Measurements from ENCODE around the gene CH25H.
"Not testable (repeated sequence)": the region's sequence is repeated elsewhere in the genome, so short reads cannot be mapped to it uniquely, and the experiment has no call there.

The CH25H gene

GRCh38 chr10:89204621-89205185 is 2.4 kb downstream of the CH25H start:
- no peak for DNase-seq

DNA sequence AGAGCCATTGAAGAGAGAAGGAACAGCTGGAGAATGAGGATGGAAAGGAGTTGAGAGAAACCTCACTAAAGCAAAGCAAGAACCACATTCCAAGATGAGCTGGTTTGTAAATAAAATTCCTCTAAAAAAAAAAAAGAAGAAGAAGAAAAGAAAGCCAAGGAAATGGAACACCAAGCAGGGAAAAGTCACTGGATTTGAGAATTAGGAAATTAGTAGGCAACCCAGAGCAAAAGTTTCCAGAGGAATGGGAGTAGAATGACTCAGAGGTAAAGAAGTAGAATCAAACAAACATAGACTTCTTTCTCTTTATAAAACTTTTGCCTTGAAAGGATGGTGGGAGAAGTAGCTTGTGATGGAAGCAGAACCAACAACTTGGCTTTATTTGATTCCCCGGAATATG is 3.9 kb downstream of the CH25H start:
- no peak for DNase-seq

GRCh38 chr10:89202033-89202425 is 5.1 kb downstream of the CH25H start:
- no peak for DNase-seq

GRCh38 chr10:89201345-89202032 is 5.6 kb downstream of the CH25H start:
- DNase-seq: no peak

DNA sequence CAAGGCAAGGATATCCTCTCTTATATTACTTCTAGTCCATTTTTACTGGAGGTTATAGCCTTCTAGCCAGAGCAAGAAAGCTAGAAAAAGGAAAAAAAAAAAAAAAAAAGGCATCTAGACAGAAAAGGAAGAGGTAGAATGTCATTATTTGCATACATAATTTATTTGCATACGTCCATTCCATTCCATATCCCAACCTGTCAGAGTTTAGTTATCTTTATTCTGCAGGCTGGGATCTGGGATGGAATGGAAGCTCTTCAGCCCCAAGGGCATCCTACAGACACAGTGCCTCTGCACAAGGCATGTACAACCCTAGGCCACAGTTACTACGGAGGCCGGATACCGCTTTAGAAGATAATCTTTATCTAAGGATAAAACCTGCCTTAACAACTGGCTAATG is 9.6 kb downstream of the CH25H start:
- no peak for DNase-seq

DNA sequence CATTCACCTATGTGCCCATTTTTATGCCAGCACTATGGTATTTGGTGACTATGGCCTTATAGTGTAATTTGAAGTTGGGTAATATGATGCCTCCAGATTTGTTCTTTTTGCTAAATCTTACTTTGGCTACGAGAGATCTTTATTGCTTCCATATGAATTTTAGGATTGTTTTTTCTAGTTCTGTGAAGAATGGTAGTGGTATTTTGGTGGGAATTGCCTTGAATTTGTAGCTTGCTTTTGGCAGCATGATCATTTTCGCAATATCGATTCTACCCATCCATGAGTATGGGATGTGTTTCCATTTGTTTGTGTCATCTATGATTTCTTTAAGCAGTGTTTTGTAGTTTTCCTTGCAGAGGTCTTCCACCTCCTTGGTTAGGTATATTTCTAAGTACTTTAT is 15.8 kb downstream of the CH25H start:
- not testable (repeated sequence) for DNase-seq

GRCh38 chr10:89189211-89189734 is 17.8 kb downstream of the CH25H start:
- no peak for DNase-seq

- DNase-seq: no peak
Observed at GRCh38 chr10:89185658-89186057, 21.5 kb downstream of the CH25H start.

DNA sequence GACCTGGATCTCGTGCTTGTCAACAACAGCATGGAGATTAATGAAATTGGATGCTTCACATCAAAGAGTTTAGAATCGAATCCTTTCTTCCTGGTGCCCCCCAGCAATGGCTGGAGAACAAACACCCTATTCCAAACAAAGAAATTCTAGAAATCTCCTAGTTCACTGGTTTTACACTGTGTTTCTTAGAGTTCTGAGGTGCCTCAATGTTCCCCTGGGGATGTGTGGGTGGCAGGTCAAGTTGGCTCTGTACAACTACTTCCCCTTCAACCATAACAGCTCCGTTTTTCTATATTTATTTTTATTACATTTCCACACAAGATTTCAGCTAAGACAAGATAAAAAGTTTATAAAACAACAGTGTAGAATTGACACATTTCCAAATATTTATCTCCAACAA is 22.5 kb downstream of the CH25H start:
- no peak for DNase-seq

- DNase-seq: no peak
Observed at GRCh38 chr10:89183571-89183970, 23.5 kb downstream of the CH25H start.

DNA sequence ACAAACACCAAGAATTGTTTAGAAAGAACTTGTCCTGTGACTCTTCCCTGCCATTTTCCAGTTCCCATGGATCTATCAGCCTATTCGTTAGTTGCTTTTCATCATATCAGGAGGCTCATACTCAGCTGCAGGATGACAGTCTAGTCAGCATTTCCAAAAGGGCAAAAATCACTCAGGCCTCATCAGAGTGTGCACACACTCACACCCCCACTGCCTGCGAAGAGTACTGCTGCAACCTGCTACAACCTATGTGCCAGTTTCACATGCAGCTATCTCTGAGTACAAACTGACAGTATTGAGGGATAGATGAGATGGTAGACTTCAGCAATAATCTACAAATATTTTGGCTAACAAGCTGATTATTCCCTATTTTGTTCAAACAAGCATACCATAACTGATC is 24.2 kb downstream of the CH25H start:
- no peak for DNase-seq

DNA sequence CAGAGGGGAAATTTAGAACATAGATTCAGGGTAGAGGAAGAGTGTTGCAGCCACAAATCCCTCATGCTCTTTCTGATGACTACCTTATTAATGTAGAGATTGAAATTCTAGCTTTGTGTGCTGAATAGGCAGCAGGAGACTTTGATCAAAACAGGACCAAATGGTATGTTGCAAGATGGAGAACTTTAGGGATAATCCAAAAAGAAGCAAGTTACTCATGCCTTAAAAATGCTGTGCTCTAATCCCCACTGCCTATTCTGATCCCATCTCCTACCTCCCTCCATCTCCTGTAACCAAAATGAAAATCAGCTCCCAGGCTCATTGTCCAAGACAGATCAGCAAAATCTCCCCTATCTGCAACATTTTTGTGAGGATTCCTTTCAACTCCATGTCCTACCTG is 31.3 kb downstream of the CH25H start:
- no peak for DNase-seq

DNA sequence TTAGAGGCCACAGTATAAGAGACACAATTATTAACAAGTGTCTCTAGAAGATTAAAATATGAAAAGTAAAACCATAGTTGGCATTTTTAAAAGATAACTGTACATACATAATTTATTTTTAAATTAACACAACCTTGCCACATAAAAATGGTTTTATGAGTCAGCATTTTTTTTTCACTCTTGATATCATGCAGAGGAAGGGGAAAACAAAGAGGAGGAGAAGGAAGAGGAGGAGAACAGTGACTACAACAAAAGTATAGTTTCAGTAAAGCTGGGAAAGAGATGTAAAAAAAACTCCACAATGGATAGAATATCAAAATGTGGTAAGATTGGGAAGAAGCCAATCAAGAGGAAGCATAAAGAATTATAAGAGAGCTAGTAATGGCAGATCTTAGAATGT is 34.0 kb downstream of the CH25H start:
- DNase-seq: no peak

DNA sequence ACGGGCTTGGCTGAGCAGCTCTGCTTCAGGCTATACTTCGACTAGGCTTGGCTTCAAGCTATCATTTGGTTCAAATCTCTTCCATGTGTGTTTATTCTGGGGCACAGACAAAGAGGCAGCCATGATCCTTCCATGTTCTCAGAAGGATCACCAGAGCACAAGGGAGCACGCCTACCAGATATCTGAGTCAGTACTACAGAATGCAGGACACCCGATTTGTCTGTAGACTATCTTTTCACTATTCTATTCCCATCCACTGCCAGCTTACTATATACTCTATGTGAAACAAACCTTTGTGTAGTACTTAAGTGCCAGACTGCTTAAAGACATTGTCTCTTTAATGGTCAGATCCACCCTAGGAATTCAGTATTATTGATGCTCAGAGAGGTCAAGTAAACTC is 35.1 kb downstream of the CH25H start:
- no peak for DNase-seq

DNA sequence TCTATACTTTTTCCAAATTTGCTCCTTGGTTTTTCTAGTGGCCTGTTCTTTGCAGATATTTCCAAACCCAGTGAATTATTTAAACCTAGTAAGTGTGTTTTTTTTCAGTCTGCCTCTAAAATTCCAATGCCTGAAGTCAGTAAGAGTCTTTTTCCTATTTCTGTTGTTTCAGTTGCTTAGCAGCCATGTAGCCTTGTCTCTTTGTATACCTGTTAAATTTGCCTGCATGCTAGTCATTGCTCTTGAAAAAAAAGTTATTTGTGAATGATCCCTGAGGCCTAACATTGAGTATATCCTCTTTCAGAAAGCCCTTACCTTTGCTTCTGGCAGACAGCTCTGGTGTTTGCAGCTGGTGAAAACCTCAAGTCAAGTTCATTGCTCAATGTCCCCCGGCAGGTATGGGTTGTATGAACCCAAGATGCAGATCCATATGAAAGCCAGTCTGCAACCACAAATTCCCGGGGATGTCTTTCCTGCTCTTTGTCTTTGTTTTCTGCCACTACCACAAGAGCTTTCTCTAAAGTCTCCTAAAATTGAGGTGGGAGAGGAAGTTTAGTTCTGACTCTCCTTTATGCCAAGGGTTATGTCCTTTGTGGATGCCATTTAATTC is 35.7 kb downstream of the CH25H start:
- DNase-seq: no peak

DNA sequence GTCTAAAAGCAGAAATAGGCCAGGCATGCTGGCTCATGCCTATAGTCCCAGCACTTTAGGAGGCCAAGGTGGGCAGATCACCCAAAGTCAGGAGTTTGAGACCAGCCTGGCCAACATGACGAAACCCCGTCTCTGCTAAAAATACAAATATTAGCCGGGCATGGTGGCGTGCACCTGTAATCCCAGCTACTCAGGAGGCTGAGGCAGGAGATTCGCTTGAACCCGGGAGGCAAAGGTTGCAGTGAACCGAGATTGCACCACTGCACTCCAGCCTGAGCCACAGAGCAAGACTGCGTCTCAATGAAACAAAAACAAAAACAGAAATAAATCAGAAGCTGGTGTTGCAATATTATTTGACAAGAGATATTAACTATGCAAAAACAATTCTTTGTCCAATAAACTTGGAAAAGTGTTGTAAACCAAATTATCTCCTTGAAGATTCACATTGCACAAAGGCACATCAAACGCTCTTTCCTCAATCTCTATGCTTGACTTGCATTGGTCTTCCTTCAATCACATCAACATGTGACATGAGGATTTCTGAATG is 38.7 kb downstream of the CH25H start:
- not testable (repeated sequence) for DNase-seq

DNA sequence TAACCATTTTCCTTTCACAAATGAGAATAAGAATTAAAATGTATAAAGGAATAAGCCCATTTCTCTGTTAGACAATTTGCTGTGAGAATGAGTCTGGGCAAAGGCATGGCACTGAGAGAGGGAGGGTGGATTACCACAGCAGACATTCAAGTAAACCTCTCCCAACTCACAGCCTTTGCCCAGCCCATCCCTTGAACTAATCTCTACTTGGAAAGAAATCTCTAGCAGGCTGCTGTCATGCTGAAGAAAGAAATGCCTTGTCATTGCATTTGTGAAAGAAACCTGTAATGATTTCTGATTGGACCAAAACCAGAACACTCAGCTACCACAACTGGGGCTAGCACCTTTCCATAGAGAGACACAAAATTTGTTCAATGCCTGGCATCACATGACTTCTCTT is 39.2 kb downstream of the CH25H start:
- no peak for DNase-seq

DNA sequence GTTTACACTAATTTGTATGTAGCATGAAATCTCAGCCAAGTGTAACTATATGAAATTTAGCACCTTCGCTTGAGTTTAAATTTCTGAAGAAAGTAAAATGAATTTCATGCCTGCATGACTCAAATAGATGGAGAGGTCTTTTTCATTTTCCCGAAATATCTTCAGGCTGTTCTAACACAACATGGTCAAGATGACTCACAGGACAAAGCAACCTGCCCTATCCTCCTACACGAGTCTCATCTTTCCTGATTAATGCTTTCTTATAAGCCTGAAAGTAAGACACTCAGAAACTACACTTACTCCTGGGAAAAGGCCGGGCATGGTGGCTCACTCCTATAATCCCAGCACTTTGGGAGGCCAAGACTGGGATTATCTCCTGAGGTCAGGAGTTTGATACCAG is 41.2 kb downstream of the CH25H start:
- no peak for DNase-seq

DNA sequence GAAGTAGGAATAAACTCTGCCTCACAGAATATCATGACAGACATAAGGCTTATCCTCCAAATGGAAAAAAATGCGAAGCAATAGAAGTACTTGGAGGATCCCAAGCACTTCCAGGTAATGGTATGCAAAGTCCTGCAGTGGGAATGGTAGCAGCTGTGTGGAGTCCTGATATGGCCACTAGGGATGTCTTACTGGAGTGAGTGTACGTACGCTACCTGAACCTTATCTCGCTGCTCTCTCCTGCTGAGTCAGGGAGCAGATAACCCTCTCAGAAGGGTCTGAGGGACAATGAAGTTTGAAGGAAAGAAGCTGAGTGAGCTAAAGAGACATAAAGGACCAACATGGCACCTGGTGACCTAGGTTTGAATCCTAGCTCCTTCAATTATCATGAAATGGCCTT is 42.2 kb downstream of the CH25H start:
- no peak for DNase-seq

DNA sequence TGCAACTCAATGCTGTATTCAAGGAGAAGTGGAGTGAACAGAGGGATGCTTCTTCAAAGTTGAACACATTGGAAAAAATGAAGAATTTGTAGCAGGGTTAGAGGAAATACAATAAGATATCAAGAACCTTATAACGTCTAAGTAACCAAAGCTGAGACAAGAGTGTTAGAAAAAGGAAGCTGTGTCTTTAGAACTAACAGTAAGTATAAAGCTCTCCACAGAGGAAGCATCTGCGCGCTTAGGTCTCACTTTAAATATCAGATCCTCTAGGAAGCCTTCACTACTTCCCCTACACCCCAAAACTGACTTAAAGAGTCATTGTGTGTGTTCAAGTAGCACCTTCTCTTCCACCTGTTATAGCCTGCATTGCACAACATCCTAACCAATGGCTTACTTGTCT is 43.0 kb downstream of the CH25H start:
- peak in 1 of 56 donors; percentile 8 for DNase-seq

GRCh38 chr10:89163265-89163995 is 43.7 kb downstream of the CH25H start:
- peak in 22 of 56 donors; percentile 1 to 32 (median 10) for DNase-seq

GRCh38 chr10:89162596-89162995 is 44.5 kb downstream of the CH25H start:
- DNase-seq: no peak
